NCI-H146 (cell line): Measurements from ENCODE around the gene CLNS1A.
"Not testable (repeated sequence)": the region's sequence is repeated elsewhere in the genome, so short reads cannot be mapped to it uniquely, and the experiment has no call there.

Experiments
- DNase-seq: peaks from one replicate; lab custom pipeline; 2025; lab: John Stamatoyannopoulos, UW

CLNS1A gene

GRCh38 chr11:77637345-77638165, at the start of gene CLNS1A:
TSS of gene CLNS1A (minus strand) at chr11:77637794. CDS start at chr11:77637714, 80 bp downstream.
- peak; percentile 91 for DNase-seq

DNA sequence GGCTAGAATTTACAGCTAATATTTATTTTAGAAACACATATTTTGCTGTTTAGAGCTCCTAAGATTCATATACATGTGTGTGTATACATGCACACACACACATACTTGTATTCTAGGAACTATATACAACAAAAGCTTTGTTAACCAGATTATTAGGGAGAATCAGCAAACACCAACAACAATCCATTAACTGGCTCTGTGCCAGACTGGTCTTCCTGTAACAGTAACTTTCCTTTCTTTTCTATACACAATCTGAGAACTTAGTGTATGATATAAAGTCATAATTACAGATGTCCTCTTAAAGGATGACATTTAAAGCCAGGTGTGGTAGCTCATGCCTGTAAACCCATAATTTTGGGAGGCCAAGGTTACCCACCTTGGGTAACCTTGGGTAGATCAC, 49.5 kb upstream of the CLNS1A start:
- no peak for DNase-seq

DNA sequence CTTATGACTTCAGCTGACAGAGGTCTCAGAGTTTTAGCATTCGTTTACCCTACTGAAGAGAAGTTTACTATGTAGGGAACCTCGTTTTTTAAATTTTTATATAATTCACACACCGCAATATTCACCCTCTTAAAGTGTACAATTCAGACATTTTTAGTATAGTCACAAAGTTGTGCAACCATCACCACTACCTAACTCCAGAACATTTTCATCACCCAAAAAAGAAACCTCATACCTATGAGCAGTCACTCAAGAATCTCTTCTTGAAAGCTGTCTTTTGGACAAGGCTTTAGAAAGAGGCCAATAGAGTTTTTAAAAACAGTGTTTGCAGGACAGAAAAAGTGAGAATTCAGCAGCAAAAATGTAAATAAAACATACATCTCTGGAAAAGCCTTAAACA, 39.5 kb upstream of the CLNS1A start:
- DNase-seq, result no peak

DNA sequence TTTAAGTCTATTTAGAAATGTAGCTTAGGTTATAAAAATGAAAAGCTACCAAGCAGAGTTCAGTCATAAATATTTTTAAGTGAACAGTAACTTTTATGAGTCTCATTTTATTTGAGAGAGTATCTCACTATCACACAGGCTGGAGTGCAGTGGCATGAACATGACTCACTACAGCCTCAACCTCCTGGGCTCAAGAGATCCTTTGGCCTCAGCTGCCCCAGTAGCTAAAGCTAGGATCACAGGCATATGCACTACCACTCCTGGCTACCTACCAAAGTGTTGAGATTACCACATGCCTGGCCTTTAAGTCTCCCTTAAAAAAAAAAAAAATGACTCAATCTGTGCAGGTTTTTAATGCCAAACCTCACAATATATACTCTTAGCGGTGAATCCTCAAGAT, 34.7 kb upstream of the CLNS1A start:
- DNase-seq, result no peak

GRCh38 chr11:77669848-77670511, 32.4 kb upstream of the CLNS1A start:
- no peak for DNase-seq

- DNase-seq, result no peak
These were observed 31.2 kb upstream of the CLNS1A start for GRCh38 chr11:77668760-77669159.

DNA sequence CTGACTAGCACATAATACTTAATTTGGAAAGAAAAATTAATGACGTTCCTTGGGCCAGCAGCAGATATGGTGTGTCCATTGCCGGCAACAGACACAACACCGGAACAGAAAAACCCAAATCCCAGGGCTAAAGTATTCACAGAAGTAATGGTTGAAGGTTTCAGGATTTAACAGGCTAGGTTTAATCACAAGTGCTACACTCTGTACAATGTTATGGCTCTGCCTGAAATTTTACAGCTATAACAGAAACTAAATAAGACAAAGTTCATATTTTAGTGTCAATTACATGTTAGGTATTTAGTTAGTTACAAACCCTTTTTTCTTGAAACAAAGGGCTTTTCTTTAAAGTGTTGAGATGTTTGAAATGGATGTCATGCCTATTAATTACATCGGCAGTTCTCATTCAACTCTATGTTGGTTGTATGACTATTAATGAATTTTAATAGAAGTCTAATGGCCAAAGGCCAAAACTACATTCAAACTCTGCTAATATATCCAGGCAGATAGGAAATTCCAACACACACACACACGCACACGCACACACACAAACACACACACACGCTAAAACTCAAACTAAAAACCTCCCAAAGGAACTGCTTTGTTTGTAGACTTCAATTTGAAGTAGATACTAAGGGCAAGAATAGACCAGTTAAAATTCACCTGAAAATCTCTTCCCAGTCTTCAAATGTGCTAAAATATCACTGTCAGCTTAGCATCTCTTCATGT, 27.8 kb upstream of the CLNS1A start:
- DNase-seq, result no peak

- no peak for DNase-seq
These were observed 24.1 kb upstream of the CLNS1A start for GRCh38 chr11:77661670-77662069.

- no peak for DNase-seq
These were observed 23.4 kb upstream of the CLNS1A start for GRCh38 chr11:77660947-77661346.

DNA sequence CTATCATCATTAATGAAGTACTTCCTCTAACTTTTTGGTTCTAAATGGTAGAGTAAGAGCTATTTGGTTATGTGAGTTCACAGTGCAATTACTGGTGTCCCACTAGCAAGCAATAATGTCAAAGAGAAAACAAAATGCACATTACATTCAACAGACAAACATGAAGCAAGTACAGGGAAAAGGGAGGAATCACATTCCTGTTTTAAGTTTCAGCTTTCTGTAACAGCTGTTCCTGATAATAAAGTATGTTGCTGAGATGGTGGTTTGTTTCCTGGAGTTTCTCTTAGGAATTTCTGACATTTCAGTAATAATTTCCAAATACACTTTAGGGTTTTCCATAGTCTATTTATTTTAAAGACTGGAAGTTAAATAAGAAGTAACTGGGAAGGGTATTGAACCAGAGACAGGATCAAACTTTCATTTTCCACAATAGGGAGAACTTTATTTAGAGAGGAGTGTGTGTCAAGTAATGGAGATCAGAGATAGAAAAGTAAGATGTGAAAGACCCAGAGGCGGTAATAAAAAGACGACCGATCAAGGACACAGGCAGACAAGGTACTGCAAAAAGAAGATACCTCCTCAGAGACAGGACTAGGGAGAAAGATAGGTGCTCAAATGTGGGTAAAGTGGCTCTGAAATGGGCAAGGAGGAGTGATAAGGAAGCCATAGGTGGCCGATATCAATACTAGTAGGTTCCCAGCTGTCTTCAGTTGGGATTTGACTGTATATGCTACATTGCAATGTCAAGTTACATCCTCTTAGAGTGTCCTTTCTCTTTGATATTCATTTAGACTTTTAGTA, 20.8 kb upstream of the CLNS1A start:
- no peak for DNase-seq

- no peak for DNase-seq
These were observed 18.8 kb upstream of the CLNS1A start for GRCh38 chr11:77656362-77656761.

GRCh38 chr11:77654770-77655434, 17.3 kb upstream of the CLNS1A start:
- no peak for DNase-seq

DNA sequence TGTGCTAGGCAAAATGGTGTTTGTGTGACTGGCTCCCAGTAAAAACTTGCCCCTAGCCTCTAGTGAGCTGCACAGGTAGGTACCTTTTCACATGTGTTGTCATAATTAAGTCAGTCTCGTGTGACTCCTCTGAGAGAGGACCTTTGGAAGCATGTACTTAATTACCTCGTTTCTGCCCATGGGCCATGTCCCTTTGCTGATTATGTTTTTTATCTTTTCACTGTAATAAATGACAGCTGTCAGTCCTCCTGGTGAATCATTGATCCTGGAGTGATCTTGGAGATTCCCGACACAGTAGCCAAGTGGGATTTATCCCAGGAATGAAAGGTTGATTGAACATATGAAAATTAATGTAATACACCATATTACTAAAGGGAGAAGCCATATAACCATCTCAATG, 12.5 kb upstream of the CLNS1A start:
- DNase-seq, result no peak

GRCh38 chr11:77647654-77648305, 10.2 kb upstream of the CLNS1A start:
- DNase-seq, result no peak

DNA sequence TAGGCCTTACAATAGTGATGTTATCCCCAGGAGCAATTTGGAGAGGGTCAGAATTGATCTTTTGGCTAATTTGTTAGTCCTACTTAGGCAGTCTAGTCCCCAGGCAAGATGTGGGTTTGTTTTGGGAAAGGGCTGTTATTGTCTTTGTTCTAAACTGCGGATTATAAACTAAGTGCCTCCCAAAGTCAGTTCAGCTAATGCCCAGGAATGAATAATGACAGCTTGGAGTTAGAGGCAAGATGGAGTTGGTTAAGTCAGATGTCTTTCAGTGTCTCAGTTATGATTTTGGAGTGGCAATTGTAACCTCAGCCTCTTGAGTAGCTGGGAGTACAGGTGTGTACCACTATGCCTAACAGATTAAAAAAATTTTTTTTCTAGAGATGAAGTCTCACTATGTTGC, 7.3 kb upstream of the CLNS1A start:
- no peak for DNase-seq

DNA sequence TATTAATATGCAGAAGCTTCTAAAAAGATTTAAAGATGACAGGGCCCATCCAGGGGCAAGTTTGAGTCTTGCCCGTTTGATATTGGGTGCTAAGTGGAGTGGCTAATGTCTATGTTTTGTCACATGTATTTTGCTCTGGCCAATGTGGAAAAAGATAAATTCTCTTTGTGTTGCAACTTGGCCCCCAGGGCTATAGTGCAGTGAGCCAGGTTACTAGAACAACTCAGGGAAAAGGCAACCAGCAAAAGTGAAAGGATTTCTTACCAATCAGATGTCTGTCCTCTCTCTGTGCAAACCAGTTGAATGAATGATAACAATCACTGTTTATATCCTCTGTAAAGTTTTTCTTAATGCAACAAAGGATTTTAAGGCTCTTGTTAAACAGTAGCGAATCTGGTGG, 4.6 kb upstream of the CLNS1A start:
- no peak for DNase-seq

- no peak for DNase-seq
These were observed 756 bp downstream of the CLNS1A start for GRCh38 chr11:77636731-77637344.

GRCh38 chr11:77633926-77634325, 3.7 kb downstream of the CLNS1A start:
- not testable (repeated sequence) for DNase-seq

DNA sequence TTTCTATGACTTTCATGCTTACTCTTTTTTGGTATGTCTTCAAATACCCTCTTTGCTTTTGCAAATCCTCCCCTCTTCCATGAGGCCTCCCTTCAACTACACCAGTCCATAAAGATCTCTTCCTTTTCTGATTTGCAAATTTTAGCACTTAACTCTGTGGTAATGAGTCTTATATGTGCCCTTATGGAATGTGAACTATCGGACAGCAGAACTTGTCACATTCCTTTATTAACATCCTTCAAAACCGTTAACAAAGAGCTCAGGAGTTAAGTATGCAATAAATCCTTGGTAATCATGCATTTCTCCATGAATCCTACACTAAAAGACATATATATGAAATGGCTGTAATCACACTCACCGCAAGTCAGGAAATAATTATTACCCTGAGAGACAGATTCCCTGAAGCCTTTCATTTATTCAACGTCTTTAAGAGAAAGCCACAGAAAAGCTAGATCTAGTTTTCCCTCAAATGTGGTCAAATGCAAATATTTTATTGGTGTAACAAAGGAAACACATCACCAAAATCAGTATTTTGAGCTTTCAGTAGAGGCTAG, 7.4 kb downstream of the CLNS1A start:
- DNase-seq, result no peak

DNA sequence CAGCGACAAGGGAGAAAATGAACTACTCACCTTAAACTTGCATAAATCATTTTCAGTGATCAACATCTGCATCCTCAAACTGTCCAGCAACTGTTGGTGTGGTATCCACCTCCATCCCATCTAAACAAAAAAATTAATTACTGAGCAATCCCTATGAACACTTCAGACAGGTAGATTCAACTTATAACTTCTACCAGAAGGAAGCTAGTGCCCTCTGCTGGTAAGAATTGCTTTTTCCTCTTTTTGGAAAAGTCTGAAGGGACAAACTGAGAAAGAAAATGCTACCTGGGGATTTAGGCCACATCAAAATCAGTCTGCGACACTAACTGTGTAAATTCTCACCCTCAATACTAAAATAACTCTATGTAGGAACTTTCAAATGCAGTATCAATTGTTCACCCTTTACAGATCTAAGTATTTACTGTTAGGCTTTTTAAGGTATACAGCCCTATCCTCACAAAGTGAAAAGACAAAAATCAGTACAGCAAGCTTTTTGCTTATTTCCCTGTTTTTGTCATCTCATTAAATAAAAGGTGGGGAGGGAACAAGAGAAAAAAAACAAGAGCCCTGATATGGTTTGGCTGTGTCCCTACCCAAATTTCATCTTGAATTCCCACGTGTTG, 17.9 kb downstream of the CLNS1A start:
- peak; percentile 44 for DNase-seq
